K562 (cell line): Measurements from ENCODE around the gene DPEP1. TPM values are rescaled to one million over a fixed set of nuclear protein-coding genes. Genes with fewer than 3 reads are reported as not detected.

Experiments
- ARHGAP35 ChIP-seq: fragments of 450-650 bp; IDR thresholded peaks from 2 replicates; pipeline ENCODE4 v1.6.1; 2018; ENCODE audit not compliant: partially characterized antibody
- CREB1 ChIP-seq, 2 experiments: sonication (generic) in 1 of 2; formaldehyde crosslinking in 1 of 2; IDR thresholded peaks; 2 replicates each; pipeline versions ENCODE4 v1.6.1 to v1.8.0; 2012 to 2022; ENCODE audit warnings: inconsistent platforms in 1 of 2, mild to moderate bottlenecking in 1 of 2, missing genetic modification reagents in 1 of 2, moderate library complexity in 1 of 2
- EGR1 ChIP-seq: fragments of 450-650 bp; conservative IDR thresholded peaks from 2 replicates; pipeline ENCODE4 v1.6.1; 2017; ENCODE audit warnings: mild to moderate bottlenecking
- ESRRA ChIP-seq: fragments of 450-650 bp; IDR thresholded peaks from 2 replicates; pipeline ENCODE4 v1.6.1; 2014; ENCODE audit warnings: low read depth, mild to moderate bottlenecking, moderate library complexity, borderline replicate concordance
- ILF3 ChIP-seq: fragments of 450-650 bp; IDR thresholded peaks from 2 replicates; pipeline ENCODE4 v1.6.1; 2018; ENCODE audit warnings: antibody characterized with exemption, mild to moderate bottlenecking, moderate library complexity, borderline replicate concordance
- KLF6 ChIP-seq: fragments of 250-450 bp; sonication (Bioruptor Pico); IDR thresholded peaks from 2 replicates; pipeline ENCODE4 v1.4.0; 2020; ENCODE audit warnings: mild to moderate bottlenecking, moderate library complexity, borderline replicate concordance
- MCM5 ChIP-seq: fragments of 450-650 bp; IDR thresholded peaks from 2 replicates; pipeline ENCODE4 v1.6.1; 2016; ENCODE audit warnings: low read depth
- NELFE ChIP-seq: IDR thresholded peaks from 2 replicates; pipeline ENCODE4 v1.6.1; 2011; ENCODE audit warnings: mild to moderate bottlenecking; ENCODE audit not compliant: insufficient read depth, insufficient read length
- NR1H2 ChIP-seq: sonication (generic); formaldehyde crosslinking; IDR thresholded peaks from 2 replicates; pipeline ENCODE4 v1.4.0; 2020; ENCODE audit warnings: mild to moderate bottlenecking, missing genetic modification reagents
- NR2C2 ChIP-seq, 2 experiments: fragments of 200-800 bp in 1 of 2; sonication (Bioruptor generic) in 1 of 2; sonication (generic) in 1 of 2; formaldehyde crosslinking in 1 of 2; IDR thresholded peaks; 2 replicates each; pipeline versions ENCODE4 v1.6.1 to v1.8.0; 2016 to 2022; ENCODE audit warnings: mild to moderate bottlenecking in 1 of 2, missing compliant biosample characterization in 1 of 2, missing genetic modification characterization in 1 of 2, missing genetic modification reagents in 1 of 2
- SAP30 ChIP-seq: fragments of 200-600 bp; sonication (generic); IDR thresholded peaks from 2 replicates; pipeline ENCODE4 v1.6.1; 2012; ENCODE audit warnings: borderline replicate concordance, low read depth, mild to moderate bottlenecking, moderate library complexity, low read length, control low read depth, inconsistent platforms; ENCODE audit not compliant: insufficient read depth, poor library complexity, severe bottlenecking
- ZBTB1 ChIP-seq: sonication (generic); formaldehyde crosslinking; IDR thresholded peaks from 2 replicates; pipeline ENCODE4 v1.8.1; 2023; ENCODE audit warnings: missing genetic modification reagents, low read depth, mild to moderate bottlenecking, borderline replicate concordance
- ZNF165 ChIP-seq: fragments of 250-450 bp; sonication (Bioruptor Pico); IDR thresholded peaks from 2 replicates; pipeline ENCODE4 v1.4.0; 2020; ENCODE audit warnings: borderline replicate concordance
- ZNF217 ChIP-seq: sonication (generic); formaldehyde crosslinking; IDR thresholded peaks from 2 replicates; pipeline ENCODE4 v1.8.0; 2022; ENCODE audit warnings: mild to moderate bottlenecking, missing genetic modification reagents
- ZNF311 ChIP-seq: fragments of 250-450 bp; sonication (Bioruptor Pico); IDR thresholded peaks from 2 replicates; pipeline ENCODE4 v1.4.0; 2020; ENCODE audit warnings: mild to moderate bottlenecking, moderate library complexity
- ZNF431 ChIP-seq: sonication (generic); formaldehyde crosslinking; IDR thresholded peaks from 2 replicates; pipeline ENCODE4 v1.8.0; 2022; ENCODE audit warnings: mild to moderate bottlenecking, missing genetic modification reagents
- ZNF436 ChIP-seq: fragments of 250-450, 450-650 bp; sonication (Bioruptor Pico); formaldehyde crosslinking; IDR thresholded peaks from 2 replicates; pipeline ENCODE4 v1.7.0; 2020; ENCODE audit warnings: mild to moderate bottlenecking
- ZNF589 ChIP-seq: fragments of 200-800 bp; sonication (Bioruptor generic); IDR thresholded peaks from 2 replicates; pipeline ENCODE4 v1.6.1; 2016; ENCODE audit warnings: low read depth, missing genetic modification characterization, missing compliant biosample characterization
- polyA plus RNA-seq, 8 experiments: library from polyadenylated mRNA; depleted of rRNA in 4 of 8; stranded (reverse) in 5 of 8; unstranded in 3 of 8; fragments of >200 nt; fragmentation: Nextera tagmentation in 2 of 8; fragmentation: Illumina TruSeq in 1 of 8; extraction: Ambion mirVana in 2 of 8; extraction: Trizol in 1 of 8; gene quantifications; 2 replicates each; pipeline versions ENCODE4 v1.2.1 to v1.2.3, GENCODE V29; 2011 to 2014; ENCODE audit warnings: inconsistent platforms in 1 of 8, missing spikeins in 1 of 8
- total RNA-seq, 7 experiments: library from RNA; depleted of rRNA in 6 of 7; stranded (reverse); fragments of >200 nt in 6 of 7; fragmentation: Illumina TruSeq in 2 of 7; extraction: Trizol in 2 of 7; gene quantifications; 2 replicates each; pipeline versions ENCODE4 v1.2.1 to v1.2.3, GENCODE V29; 2011 to 2021; ENCODE audit warnings: low replicate concordance in 1 of 7
- TF ChIP-seq, protein P1 (sequence below), 2 experiments: fragments of 450-650 bp; conservative IDR thresholded peaks; 2 replicates each; pipeline ENCODE4 v1.6.1; 2017; ENCODE audit warnings: mild to moderate bottlenecking in 2 of 2, moderate library complexity in 2 of 2
- TF ChIP-seq, protein P2 (sequence below): fragments of 450-650 bp; IDR thresholded peaks from 2 replicates; pipeline ENCODE4 v1.6.1; 2017; ENCODE audit warnings: mild to moderate bottlenecking, moderate library complexity
- TF ChIP-seq, protein P3 (sequence below): fragments of 450-650 bp; formaldehyde crosslinking; IDR thresholded peaks from 2 replicates; pipeline ENCODE4 v1.4.0; 2020; ENCODE audit warnings: mild to moderate bottlenecking, moderate library complexity

The DPEP1 gene
- total and polyA plus RNA-seq, 9 of the 15 experiments (the other 6 are each of a cell fraction or from before 2014, with no cell fraction given) = 0.14 to 0.31 (median 0.20) TPM; not detected in 6

DNA sequence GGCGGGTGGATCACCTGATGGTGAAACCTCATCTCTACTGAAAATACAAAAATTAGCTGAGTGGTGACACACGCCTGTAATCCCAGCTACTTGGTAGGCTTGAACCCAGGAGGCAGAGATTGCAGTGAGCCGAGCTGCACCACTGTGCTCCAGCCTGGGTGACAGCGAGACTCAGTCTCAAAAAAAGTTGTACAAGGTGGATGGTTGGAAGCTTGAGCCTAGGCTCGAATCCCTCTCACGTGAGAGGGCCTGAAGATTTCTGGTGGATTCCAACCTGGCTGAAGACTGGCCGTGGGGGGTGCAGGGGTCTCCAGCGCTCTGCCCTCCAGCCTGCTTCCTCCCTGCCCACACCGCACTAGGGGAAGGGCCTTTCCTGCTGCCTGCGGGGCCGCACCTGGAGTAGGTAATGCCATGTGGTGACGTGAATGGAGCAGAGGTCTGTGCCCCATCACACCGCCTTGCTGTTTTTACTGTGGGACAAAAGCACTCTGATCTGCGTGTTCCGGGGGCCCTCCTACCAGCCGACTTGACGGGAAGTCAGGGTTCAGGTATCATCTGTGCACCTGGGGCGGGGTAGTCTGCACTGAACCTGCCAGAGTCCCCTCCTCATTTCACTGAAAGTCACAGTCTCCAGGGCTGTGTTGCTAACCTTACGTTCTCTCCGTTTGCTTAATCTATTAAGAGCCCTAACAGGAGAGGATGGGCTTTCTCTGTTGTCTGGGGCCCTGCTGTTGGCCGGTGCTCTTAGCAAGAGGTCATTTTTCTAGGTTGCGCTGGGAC lies 48.8 kb upstream of the DPEP1 start (continued):
- TF ChIP-seq, protein P1, sequence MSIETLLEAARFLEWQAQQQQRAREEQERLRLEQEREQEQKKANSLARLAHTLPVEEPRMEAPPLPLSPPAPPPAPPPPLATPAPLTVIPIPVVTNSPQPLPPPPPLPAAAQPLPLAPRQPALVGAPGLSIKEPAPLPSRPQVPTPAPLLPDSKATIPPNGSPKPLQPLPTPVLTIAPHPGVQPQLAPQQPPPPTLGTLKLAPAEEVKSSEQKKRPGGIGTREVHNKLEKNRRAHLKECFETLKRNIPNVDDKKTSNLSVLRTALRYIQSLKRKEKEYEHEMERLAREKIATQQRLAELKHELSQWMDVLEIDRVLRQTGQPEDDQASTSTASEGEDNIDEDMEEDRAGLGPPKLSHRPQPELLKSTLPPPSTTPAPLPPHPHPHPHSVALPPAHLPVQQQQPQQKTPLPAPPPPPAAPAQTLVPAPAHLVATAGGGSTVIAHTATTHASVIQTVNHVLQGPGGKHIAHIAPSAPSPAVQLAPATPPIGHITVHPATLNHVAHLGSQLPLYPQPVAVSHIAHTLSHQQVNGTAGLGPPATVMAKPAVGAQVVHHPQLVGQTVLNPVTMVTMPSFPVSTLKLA (conservative IDR thresholded peaks at IDR 0.05) = no peak
- TF ChIP-seq SAP30 = no peak
- no peak for TF ChIP-seq ZNF436 (CRISPR knock-in tag)
- no peak for TF ChIP-seq KLF6
- no peak for TF ChIP-seq ZNF431 (CRISPR knock-in tag)
- TF ChIP-seq ESRRA = no peak
- no peak for TF ChIP-seq ZNF217 (CRISPR knock-in tag)
- no peak for TF ChIP-seq NR1H2
- no peak for TF ChIP-seq EGR1
- TF ChIP-seq ZBTB1 (CRISPR knock-in tag) = no peak
- TF ChIP-seq NELFE = no peak
- no peak for TF ChIP-seq CREB1 (IDR thresholded peaks at IDR 0.05)
- TF ChIP-seq CREB1 (CRISPR knock-in tag; IDR thresholded peaks at IDR 0.05) = no peak
- TF ChIP-seq, protein P2, sequence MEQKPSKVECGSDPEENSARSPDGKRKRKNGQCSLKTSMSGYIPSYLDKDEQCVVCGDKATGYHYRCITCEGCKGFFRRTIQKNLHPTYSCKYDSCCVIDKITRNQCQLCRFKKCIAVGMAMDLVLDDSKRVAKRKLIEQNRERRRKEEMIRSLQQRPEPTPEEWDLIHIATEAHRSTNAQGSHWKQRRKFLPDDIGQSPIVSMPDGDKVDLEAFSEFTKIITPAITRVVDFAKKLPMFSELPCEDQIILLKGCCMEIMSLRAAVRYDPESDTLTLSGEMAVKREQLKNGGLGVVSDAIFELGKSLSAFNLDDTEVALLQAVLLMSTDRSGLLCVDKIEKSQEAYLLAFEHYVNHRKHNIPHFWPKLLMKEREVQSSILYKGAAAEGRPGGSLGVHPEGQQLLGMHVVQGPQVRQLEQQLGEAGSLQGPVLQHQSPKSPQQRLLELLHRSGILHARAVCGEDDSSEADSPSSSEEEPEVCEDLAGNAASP = no peak
- no peak for TF ChIP-seq ZNF165 (CRISPR knock-in tag)
- no peak for TF ChIP-seq ZNF589 (CRISPR knock-in tag)
- TF ChIP-seq ZNF311 (CRISPR knock-in tag) = no peak
- TF ChIP-seq MCM5 = no peak
- TF ChIP-seq ARHGAP35 = no peak
- no peak for TF ChIP-seq NR2C2 (CRISPR knock-in tag; IDR thresholded peaks at IDR 0.05)
- no peak for TF ChIP-seq NR2C2 (tag; IDR thresholded peaks at IDR 0.05)
- TF ChIP-seq ILF3 = peak; percentile 10; the same call in 1 of the 2 replicates
- TF ChIP-seq, protein P3, sequence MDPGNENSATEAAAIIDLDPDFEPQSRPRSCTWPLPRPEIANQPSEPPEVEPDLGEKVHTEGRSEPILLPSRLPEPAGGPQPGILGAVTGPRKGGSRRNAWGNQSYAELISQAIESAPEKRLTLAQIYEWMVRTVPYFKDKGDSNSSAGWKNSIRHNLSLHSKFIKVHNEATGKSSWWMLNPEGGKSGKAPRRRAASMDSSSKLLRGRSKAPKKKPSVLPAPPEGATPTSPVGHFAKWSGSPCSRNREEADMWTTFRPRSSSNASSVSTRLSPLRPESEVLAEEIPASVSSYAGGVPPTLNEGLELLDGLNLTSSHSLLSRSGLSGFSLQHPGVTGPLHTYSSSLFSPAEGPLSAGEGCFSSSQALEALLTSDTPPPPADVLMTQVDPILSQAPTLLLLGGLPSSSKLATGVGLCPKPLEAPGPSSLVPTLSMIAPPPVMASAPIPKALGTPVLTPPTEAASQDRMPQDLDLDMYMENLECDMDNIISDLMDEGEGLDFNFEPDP (CRISPR knock-in tag) = no peak
